NCI-H748 (cell line): ENCODE data around the gene SMCO1.
"Not testable (repeated sequence)": the region's sequence is repeated elsewhere in the genome, so short reads cannot be mapped to it uniquely, and the experiment has no call there.

Experiments
- DNase-seq: peaks from one replicate; lab custom pipeline; 2025; ENCODE audit not compliant: unreplicated experiment; lab: John Stamatoyannopoulos, UW

SMCO1 gene

DNA sequence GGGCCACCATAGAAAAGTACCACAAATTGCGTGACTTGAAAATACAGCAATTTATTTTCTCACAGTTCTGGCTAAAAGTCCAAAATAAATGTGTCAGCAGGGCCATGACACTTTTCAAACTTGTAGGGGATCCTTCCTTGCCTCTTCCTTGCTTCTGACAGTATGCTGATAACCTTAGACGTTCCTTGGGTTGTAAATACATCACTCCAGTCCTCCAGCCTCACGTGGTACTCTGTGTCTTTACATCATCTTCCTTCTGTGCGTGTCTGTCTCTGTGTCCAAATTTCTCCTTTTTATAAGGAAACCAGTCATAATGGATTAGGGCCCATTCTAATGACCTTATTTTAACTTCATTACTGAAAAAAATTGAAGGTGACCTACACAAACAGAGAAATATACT, 19.0 kb downstream of the SMCO1 start:
- no peak for DNase-seq

DNA sequence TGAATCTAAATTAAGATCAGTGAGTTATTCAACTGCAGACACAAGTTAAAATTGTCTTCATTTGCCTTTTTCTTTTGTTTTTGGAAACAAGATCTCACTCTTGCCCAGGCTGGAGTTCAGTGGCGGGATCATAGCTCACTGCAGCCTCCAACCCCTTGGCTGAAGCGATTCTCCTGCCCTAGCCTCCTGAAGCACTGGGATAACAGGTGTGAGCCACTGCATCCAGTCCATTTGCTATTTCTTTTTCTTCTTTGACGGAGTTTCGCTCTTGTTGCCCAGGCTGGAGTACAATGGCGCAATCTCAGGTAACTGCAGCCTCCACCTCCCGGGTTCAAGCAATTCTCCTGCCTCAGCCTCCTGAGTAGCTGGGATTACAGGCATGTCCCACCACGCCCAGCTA, 21.9 kb downstream of the SMCO1 start:
- no peak for DNase-seq

DNA sequence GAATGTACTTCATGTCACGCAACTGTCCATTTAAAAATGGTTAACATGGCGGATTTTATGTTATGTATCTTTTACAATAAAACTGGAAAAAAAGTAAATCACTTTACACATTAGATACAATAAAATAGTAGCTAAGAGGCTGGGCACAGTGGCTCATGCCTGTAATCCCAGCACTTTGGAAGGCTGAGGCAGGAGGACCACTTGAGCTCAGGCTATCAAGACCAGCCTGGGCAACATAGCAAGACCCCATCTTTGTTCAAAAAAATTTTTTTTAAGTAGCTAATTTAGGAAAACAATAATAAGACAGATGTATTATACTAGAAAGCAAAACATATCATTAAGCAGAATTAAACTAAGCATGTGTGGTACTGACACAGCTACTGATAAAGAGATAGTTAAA, 23.1 kb downstream of the SMCO1 start:
- DNase-seq = no peak

DNA sequence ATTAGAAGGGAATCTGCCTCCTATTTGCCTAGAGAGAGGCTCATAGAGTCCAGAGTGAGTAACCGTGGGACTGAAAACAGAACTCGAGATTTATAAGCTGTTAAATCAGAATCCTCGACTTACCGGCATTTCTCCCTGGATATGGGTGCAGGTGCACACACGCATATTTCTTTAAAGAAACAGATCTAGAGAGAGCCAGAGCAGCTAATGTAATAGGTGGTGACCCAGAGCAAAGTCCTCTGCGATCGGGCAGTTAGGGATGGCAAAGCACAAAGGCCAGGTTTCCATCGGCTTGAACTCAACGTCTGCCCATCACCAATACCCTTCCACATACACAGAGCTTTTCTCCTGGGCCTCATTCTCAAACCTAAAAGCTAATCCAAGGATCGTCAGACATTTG, 25.4 kb downstream of the SMCO1 start:
- no peak for DNase-seq

DNA sequence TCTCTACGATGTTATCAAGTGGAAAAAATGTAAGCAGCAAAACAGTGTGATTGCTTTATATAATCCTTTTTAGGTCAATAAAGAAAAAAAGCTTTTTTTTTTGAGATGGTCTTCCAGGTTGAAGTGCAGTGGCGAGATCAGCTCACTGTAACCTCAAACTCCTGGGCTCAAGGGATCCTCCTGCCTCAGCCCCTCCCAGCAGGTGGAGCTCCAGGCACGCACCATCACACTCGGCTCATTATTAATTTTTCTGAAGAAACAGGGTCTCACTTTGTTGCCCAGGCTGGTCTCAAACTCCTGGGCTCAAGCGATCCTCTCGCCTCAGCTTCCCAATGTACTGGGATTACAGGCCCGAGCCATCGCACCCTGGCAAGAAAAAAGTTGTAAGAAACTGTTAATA, 28.9 kb downstream of the SMCO1 start:
- no peak for DNase-seq

DNA sequence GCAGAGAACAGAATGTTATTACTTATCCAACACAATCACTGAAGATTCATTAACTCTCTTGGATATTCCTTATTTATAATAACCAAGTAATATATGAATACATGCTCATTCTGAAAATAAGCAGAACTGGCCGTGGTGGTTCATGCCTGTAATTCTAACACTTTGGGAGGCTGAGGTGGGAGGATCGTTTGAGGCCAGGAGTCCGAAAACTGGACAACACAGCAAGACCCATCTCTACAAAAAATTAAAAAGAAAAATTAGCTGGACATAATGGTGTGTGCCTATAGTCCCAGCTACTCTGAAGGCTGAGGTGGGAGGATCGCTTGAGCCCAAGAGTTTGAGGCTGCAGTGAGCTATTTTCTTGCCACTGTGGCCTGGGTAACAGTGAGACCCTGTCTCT, 37.5 kb downstream of the SMCO1 start:
- DNase-seq = no peak

DNA sequence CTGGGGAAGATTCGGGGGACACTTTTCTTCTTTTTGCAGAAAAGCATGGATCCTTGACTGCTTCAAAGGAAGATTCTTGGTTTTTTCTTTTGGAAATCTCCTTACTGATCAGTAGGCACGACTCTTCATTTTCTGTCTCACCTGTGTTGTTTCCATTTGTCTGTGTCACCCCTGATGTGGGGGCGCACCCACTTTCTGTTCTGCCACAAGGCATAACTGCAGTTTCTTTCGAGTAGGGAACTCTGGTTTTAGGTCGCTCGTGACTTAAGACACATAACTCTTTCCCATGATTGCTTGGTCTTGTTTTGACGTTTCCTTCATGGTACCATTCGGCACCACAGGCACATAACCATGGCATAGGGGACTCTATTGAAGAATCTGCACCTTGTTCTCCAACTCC, 42.9 kb downstream of the SMCO1 start:
- no peak for DNase-seq

DNA sequence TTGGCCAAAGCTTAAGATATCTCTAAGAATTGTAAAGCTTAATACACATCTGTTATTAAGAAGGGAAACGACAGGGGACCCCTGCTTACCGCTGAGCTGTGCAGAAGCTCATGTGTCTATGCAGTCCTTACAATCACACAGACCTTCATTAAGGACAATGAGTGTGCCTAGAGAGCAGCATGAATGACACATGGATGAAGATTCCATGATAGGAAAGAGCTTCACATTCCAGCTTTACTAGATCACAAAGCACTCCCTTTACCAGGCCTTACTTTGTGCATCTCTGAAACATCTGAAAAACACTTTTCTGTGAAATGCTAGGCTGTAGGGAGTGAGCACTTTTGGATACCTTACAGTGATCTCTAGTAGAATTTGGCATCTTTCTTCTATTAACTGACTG, 43.6 kb downstream of the SMCO1 start:
- no peak for DNase-seq

DNA sequence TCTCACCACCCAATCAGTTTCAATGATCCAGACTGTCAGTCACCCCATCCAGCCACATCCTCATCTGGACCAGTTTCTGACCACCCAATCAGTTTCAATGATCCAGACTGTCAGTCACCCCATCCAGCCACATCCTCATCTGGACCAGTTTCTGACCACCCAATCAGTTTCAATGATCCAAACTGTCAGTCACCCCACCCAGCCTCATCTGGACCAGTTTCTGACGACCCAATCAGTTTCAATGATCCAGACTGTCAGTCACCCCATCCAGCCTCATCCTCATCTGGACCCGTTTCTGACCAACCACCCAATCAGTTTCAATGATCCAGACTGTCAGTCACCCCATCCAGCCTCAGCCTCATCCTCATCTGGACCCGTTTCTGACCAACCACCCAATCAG, 45.0 kb downstream of the SMCO1 start:
- not testable (repeated sequence) for DNase-seq

DNA sequence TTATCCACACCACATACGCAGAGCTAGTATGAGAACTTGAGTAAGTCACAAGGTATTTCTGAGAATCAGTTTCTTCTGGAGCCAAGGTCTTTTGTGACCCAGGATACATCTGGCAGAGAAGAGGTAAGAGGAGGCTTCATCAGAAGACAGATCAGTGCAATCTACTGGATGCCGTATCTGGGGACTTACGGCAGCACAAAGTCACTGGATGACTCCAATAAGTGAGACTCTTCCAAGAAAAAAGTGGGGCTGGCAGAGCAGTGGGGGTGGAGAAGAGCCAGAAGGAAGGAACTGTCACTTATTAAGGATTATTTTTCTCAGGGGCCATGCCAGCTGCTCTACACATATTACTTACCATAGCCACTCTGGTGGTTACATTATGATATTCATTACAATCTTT, 51.3 kb downstream of the SMCO1 start:
- DNase-seq = no peak

DNA sequence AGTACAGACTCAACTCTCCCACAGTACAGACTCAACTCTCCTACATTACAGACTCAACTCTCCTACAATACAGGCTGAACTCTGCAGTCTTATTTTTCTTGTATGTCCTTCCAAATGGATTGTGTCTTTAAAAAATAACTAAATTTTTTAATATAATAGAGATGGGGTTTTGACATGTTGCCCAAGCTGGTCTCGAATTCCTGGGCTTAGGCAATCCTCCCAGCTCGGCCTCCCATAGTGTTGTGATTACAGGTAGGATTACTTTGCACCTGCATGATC, 51.7 kb downstream of the SMCO1 start:
- DNase-seq = no peak

DNA sequence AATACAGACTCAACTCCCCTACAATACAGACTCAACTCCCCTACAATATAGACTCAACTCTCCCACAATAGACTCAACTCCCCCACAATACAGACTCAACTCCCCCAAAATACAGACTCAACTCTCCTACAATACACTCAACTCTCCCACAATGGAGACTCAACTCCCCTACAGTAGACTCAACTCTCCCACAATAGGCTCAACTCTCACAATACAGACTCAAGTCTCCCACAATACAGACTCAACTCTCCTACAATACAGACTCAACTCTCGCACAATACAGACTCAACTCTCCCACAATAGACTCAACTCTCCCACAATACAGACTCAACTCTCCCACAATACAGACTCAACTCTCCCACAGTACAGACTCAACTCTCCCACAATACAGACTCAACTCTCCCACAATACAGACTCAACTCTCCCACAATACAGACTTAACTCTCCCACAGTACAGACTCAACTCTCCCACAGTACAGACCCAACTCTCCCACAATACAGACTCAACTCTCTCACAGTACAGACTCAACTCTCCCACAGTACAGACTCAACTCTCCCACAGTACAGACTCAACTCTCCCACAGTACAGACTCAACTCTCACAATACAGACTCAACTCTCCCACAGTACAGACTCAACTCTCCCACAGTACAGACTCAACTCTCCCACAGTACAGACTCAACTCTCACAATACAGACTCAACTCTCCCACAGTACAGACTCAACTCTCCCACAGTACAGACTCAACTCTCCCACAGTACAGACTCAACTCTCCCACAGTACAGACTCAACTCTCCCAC, 52.3 kb downstream of the SMCO1 start:
- not testable (repeated sequence) for DNase-seq

DNA sequence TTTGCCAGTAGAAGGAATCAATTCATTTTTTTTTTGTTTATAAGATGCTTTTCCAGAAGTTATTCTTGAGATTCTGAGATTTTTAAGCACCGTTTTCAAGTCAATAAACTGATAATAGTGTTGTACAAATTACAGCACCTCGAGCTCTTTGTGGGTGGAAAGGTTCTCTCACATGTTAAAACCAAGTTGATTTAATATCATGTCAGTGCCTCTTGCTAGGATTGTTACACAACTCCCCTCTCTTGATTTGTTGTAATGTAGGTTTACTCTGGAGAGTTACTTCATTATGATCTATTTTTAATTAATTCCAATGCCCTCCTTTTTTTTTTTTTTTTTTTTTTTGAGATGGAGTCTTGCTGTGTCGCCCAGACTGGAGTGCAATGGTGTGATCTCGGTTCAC, 57.1 kb downstream of the SMCO1 start:
- DNase-seq = no peak

DNA sequence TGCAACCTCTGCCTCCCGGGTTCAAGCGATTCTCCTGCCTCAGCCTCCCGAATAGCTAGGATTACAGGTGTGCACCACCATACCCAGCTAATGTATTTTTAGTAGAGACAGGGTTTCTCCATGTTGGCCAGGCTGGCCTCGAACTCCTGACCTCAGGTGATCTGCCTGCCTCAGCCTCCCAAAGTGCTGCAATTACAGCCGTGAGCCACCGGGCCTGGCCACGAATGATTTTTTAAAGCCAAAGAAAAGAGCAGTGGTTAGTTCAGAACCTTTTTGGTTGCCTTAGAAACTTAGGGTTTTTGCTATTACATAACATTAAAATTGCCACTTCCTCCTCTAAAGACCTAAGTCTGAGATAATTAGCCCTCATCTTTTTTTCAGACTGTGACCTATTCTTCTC, 57.7 kb downstream of the SMCO1 start:
- not testable (repeated sequence) for DNase-seq
